ENCODE results near the gene ZC2HC1C.

The ZC2HC1C gene

GRCh38 chr14:75069121-75069810, at the start of gene ZC2HC1C:
Gene ZC2HC1C, plus strand, starts transcription at chr14:75069641. Its CDS starts 933 bp downstream, at chr14:75070574.
- DNase-seq (ENCODE audit: low spot score), result peak; percentile 92

- DNase-seq (ENCODE audit: low spot score), result no peak
Measured at GRCh38 chr14:75022655-75023054, 46.8 kb upstream of the ZC2HC1C start.

GRCh38 chr14:75023108-75023507, 46.3 kb upstream of the ZC2HC1C start:
- DNase-seq (ENCODE audit: low spot score), result no peak

GRCh38 chr14:75025082-75025481, 44.4 kb upstream of the ZC2HC1C start:
- no peak for DNase-seq (ENCODE audit: low spot score)

- no peak for DNase-seq (ENCODE audit: low spot score)
Measured at GRCh38 chr14:75025876-75026275, 43.6 kb upstream of the ZC2HC1C start.

GRCh38 chr14:75030147-75030546, 39.3 kb upstream of the ZC2HC1C start:
- DNase-seq (ENCODE audit: low spot score), result no peak

GRCh38 chr14:75032939-75033338, 36.5 kb upstream of the ZC2HC1C start:
- DNase-seq (ENCODE audit: low spot score), result no peak

GRCh38 chr14:75040507-75040906, 28.9 kb upstream of the ZC2HC1C start:
- DNase-seq (ENCODE audit: low spot score), result no peak

- no peak for DNase-seq (ENCODE audit: low spot score)
Measured at GRCh38 chr14:75040959-75041358, 28.5 kb upstream of the ZC2HC1C start.

GRCh38 chr14:75041613-75042012, 27.8 kb upstream of the ZC2HC1C start:
- DNase-seq (ENCODE audit: low spot score), result no peak

GRCh38 chr14:75042035-75042434, 27.4 kb upstream of the ZC2HC1C start:
- no peak for DNase-seq (ENCODE audit: low spot score)

- DNase-seq (ENCODE audit: low spot score), result peak; percentile 20
Measured at GRCh38 chr14:75044322-75044721, 25.1 kb upstream of the ZC2HC1C start.

GRCh38 chr14:75044752-75045151, 24.7 kb upstream of the ZC2HC1C start:
- no peak for DNase-seq (ENCODE audit: low spot score)

- DNase-seq (ENCODE audit: low spot score), result no peak
Measured at GRCh38 chr14:75046275-75046674, 23.2 kb upstream of the ZC2HC1C start.

- no peak for DNase-seq (ENCODE audit: low spot score)
Measured at GRCh38 chr14:75046899-75047298, 22.5 kb upstream of the ZC2HC1C start.

- DNase-seq (ENCODE audit: low spot score), result no peak
Measured at GRCh38 chr14:75047506-75047905, 21.9 kb upstream of the ZC2HC1C start.

- no peak for DNase-seq (ENCODE audit: low spot score)
Measured at GRCh38 chr14:75048101-75048500, 21.3 kb upstream of the ZC2HC1C start.

GRCh38 chr14:75049136-75049535, 20.3 kb upstream of the ZC2HC1C start:
- DNase-seq (ENCODE audit: low spot score), result no peak

GRCh38 chr14:75049731-75050201, 19.7 kb upstream of the ZC2HC1C start:
- DNase-seq (ENCODE audit: low spot score), result no peak

GRCh38 chr14:75050852-75051555, 18.4 kb upstream of the ZC2HC1C start, which contains the start of gene MLH3:
Gene MLH3, minus strand, starts transcription at chr14:75051467. Its CDS starts 1,812 bp downstream, at chr14:75049655.
- DNase-seq (ENCODE audit: low spot score), result peak; percentile 88

GRCh38 chr14:75051556-75051899, 17.9 kb upstream of the ZC2HC1C start:
- DNase-seq (ENCODE audit: low spot score), result no peak

- DNase-seq (ENCODE audit: low spot score), result no peak
Measured at GRCh38 chr14:75053396-75054291, 15.8 kb upstream of the ZC2HC1C start.
